ENCODE data around the gene DCDC2.
"Not testable (repeated sequence)": the region's sequence is repeated elsewhere in the genome, so short reads cannot be mapped to it uniquely, and the experiment has no call there.

The DCDC2 gene

DNA sequence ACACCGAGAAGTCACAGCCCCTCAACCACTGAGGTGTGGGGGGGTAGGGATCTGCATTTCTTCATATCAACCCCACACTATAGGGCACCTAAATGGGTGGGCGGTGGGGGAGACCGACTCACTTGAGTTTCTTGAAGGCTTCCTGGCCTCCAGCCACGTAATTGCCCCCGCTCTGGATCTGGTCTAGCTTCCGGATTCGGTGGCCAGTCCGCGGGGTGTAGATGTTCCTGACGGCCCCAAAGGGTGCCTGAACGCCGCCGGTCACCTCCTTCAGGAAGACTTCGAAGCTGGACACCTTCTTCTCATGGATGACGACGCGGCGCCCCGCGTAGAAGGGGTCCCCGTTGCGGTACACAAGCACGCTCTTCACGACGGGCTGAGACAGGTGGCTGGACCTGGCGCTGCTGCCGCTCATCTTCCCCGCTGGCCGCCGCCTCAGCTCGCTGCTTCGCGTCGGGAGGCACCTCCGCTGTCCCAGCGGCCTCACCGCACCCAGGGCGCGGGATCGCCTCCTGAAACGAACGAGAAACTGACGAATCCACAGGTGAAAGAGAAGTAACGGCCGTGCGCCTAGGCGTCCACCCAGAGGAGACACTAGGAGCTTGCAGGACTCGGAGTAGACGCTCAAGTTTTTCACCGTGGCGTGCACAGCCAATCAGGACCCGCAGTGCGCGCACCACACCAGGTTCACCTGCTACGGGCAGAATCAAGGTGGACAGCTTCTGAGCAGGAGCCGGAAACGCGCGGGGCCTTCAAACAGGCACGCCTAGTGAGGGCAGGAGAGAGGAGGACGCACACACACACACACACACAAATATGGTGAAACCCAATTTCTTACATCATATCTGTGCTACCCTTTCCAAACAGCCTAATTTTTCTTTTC, at the start of gene DCDC2:
Gene DCDC2 (minus strand): TSS at position 724 of the 883 bp plus-strand sequence. CDS start 309 bp downstream, at position 415.
- peak within 1 kb of the TSS; percentile 56 to 61 for H3K4me3 ChIP-seq (ENCODE audit: low read depth in 1 of 2, low read length in 2 of 2)
- no peaks in the 10 kb centered on the region for H3K36me3 ChIP-seq (ENCODE audit: control insufficient read depth in 1 of 2, insufficient read depth in 2 of 2, low read length in 2 of 2)
- no peaks in the 10 kb centered on the region for H3K9me3 ChIP-seq (ENCODE audit: control insufficient read depth in 1 of 2, low read length in 2 of 2)
- H3K9ac ChIP-seq (ENCODE audit: low read depth in 1 of 2, low read length in 2 of 2): no peak within 1 kb of the TSS
- no peak within 1 kb of the TSS for H3K27ac ChIP-seq (ENCODE audit: low read depth, low read length)
- peaks cover 0 to 9% of the 10 kb centered on the region in 2 donors for H3K27me3 ChIP-seq (ENCODE audit: control insufficient read depth in 1 of 2, insufficient read depth in 2 of 2, low read length in 2 of 2)
- H3K4me1 ChIP-seq (ENCODE audit: control insufficient read depth in 1 of 2, insufficient read depth in 2 of 2, low read length in 2 of 2): peaks cover 18 to 19% of the 10 kb centered on the region in 2 donors

- no peak overlapping the region for H3K4me3 ChIP-seq (ENCODE audit: low read depth in 1 of 2, low read length in 2 of 2)
- no peak overlapping the region for H3K9ac ChIP-seq (ENCODE audit: low read depth in 1 of 2, low read length in 2 of 2)
- peaks cover 15 to 19% of the 10 kb centered on the region in 2 donors for H3K4me1 ChIP-seq (ENCODE audit: control insufficient read depth in 1 of 2, insufficient read depth in 2 of 2, low read length in 2 of 2)
- H3K36me3 ChIP-seq (ENCODE audit: control insufficient read depth in 1 of 2, insufficient read depth in 2 of 2, low read length in 2 of 2): peaks cover 16 to 27% of the 10 kb centered on the region in 2 donors
- H3K9me3 ChIP-seq (ENCODE audit: control insufficient read depth in 1 of 2, low read length in 2 of 2): no peaks in the 10 kb centered on the region
- H3K27ac ChIP-seq (ENCODE audit: low read depth, low read length): no peak overlapping the region
- no peaks in the 10 kb centered on the region for H3K27me3 ChIP-seq (ENCODE audit: control insufficient read depth in 1 of 2, insufficient read depth in 2 of 2, low read length in 2 of 2)
Observed at GRCh38 chr6:24405262-24405661, 47.4 kb upstream of the DCDC2 start.

DNA sequence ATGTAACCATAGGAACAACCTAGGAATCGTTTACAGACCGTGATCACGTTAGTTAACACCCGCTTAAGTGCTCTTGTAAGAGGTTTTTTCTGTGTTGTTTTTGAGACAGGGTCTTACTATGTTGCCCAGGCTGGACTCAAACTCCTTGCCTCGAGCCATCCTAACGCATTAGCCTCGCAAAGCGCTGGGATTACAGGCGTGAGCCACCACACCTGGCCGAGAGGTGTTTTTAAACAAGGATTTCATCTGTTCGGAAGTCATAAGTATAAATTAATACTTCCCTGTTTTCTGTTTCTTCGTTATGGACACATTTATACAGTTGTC, 45.6 kb upstream of the DCDC2 start:
- Histone ChIP-seq H3K4me3 (ENCODE audit: low read depth in 1 of 2, low read length in 2 of 2) (peak overlapping the region; percentile 81 to 99), H3K4me1 (ENCODE audit: control insufficient read depth in 1 of 2, insufficient read depth in 2 of 2, low read length in 2 of 2) (peaks cover 15 to 19% of the 10 kb centered on the region in 2 donors), H3K9me3 (ENCODE audit: control insufficient read depth in 1 of 2, low read length in 2 of 2) (no peaks in the 10 kb centered on the region), H3K36me3 (ENCODE audit: control insufficient read depth in 1 of 2, insufficient read depth in 2 of 2, low read length in 2 of 2) (peaks cover 12 to 14% of the 10 kb centered on the region in 2 donors), H3K27me3 (ENCODE audit: control insufficient read depth in 1 of 2, insufficient read depth in 2 of 2, low read length in 2 of 2) (peaks cover 4 to 7% of the 10 kb centered on the region in 2 donors), H3K27ac (ENCODE audit: low read depth, low read length) (peak overlapping the region; percentile 58), H3K9ac (ENCODE audit: low read depth in 1 of 2, low read length in 2 of 2) (peak overlapping the region; percentile 80 to 98)

DNA sequence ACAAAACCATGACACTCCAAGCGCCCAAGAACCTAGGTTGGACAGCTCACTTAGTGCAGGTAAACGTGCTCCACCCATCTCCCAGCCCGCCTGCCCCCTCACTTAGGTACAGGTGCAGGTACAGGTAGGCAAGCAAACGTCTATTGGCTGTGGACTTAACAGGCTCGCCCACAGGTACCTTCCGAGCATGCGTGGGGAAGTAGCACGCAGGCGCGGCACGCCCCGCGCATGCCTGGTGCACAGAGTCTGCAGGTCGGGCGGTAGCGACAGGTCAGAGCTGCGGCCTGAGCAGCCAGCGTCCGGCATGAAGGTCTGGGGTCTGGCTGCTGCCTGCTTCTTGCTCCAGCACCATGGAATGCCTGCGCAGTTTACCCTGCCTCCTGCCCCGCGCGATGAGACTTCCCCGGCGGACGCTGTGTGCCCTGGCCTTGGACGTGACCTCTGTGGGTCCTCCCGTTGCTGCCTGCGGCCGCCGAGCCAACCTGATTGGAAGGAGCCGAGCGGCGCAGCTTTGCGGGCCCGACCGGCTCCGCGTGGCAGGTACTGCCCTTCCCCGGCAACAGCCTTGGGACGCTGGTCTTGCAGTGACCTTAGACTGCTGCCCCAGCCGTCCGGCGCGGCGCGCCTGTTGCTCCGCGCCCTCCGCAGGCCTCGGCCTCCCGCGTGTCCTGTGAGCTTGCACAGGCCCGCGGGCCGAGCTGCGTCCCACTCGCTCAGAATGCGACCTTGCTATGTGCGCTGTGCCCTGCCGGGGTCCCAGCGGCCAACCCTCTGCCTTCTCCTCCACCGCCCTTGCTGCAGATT, 45.0 kb upstream of the DCDC2 start, which contains the start of gene MRS2:
Gene MRS2 (plus strand): TSS at position 240 of the 804 bp plus-strand sequence. CDS start 111 bp downstream, at position 351.
- H3K27ac ChIP-seq (ENCODE audit: low read depth, low read length): peak within 1 kb of the TSS; percentile 58

GRCh38 chr6:24401458-24401857, 43.6 kb upstream of the DCDC2 start:
- Histone ChIP-seq H3K4me3 (ENCODE audit: low read depth in 1 of 2, low read length in 2 of 2) (no peak overlapping the region), H3K27me3 (ENCODE audit: control insufficient read depth in 1 of 2, insufficient read depth in 2 of 2, low read length in 2 of 2) (peaks cover 4 to 7% of the 10 kb centered on the region in 2 donors), H3K27ac (ENCODE audit: low read depth, low read length) (no peak overlapping the region), H3K36me3 (ENCODE audit: control insufficient read depth in 1 of 2, insufficient read depth in 2 of 2, low read length in 2 of 2) (peaks cover 0 to 6% of the 10 kb centered on the region in 2 donors), H3K4me1 (ENCODE audit: control insufficient read depth in 1 of 2, insufficient read depth in 2 of 2, low read length in 2 of 2) (peaks cover 15 to 19% of the 10 kb centered on the region in 2 donors), H3K9ac (ENCODE audit: low read depth in 1 of 2, low read length in 2 of 2) (no peak overlapping the region), H3K9me3 (ENCODE audit: control insufficient read depth in 1 of 2, low read length in 2 of 2) (no peaks in the 10 kb centered on the region)

More for the DNA sequence above, 45.0 kb upstream of the DCDC2 start, which contains the start of gene MRS2:
- Histone ChIP-seq H3K9me3 (ENCODE audit: control insufficient read depth in 1 of 2, low read length in 2 of 2) (no peaks in the 10 kb centered on the region), H3K27me3 (ENCODE audit: control insufficient read depth in 1 of 2, insufficient read depth in 2 of 2, low read length in 2 of 2) (peaks cover 4 to 7% of the 10 kb centered on the region in 2 donors), H3K4me1 (ENCODE audit: control insufficient read depth in 1 of 2, insufficient read depth in 2 of 2, low read length in 2 of 2) (peaks cover 15 to 19% of the 10 kb centered on the region in 2 donors), H3K9ac (ENCODE audit: low read depth in 1 of 2, low read length in 2 of 2) (peak within 1 kb of the TSS; percentile 80 to 98), H3K36me3 (ENCODE audit: control insufficient read depth in 1 of 2, insufficient read depth in 2 of 2, low read length in 2 of 2) (peaks cover 9 to 12% of the 10 kb centered on the region in 2 donors), H3K4me3 (ENCODE audit: low read depth in 1 of 2, low read length in 2 of 2) (peak within 1 kb of the TSS; percentile 81 to 99)

- not testable (repeated sequence) for H3K27ac ChIP-seq (ENCODE audit: low read depth, low read length); H3K27me3 ChIP-seq (ENCODE audit: control insufficient read depth in 1 of 2, insufficient read depth in 2 of 2, low read length in 2 of 2); H3K9ac ChIP-seq (ENCODE audit: low read depth in 1 of 2, low read length in 2 of 2); H3K4me3 ChIP-seq (ENCODE audit: low read depth in 1 of 2, low read length in 2 of 2); H3K9me3 ChIP-seq (ENCODE audit: control insufficient read depth in 1 of 2, low read length in 2 of 2); H3K36me3 ChIP-seq (ENCODE audit: control insufficient read depth in 1 of 2, insufficient read depth in 2 of 2, low read length in 2 of 2)
- peaks cover 12 to 19% of the 10 kb centered on the region in 2 donors for H3K4me1 ChIP-seq (ENCODE audit: control insufficient read depth in 1 of 2, insufficient read depth in 2 of 2, low read length in 2 of 2)
Observed at GRCh38 chr6:24400045-24401039, 42.5 kb upstream of the DCDC2 start.

- Histone ChIP-seq H3K36me3 (ENCODE audit: control insufficient read depth in 1 of 2, insufficient read depth in 2 of 2, low read length in 2 of 2) (no peaks in the 10 kb centered on the region), H3K4me3 (ENCODE audit: low read depth in 1 of 2, low read length in 2 of 2) (no peak overlapping the region), H3K27me3 (ENCODE audit: control insufficient read depth in 1 of 2, insufficient read depth in 2 of 2, low read length in 2 of 2) (peaks cover 4 to 7% of the 10 kb centered on the region in 2 donors), H3K4me1 (ENCODE audit: control insufficient read depth in 1 of 2, insufficient read depth in 2 of 2, low read length in 2 of 2) (peaks cover 0 to 5% of the 10 kb centered on the region in 2 donors), H3K27ac (ENCODE audit: low read depth, low read length) (no peak overlapping the region), H3K9me3 (ENCODE audit: control insufficient read depth in 1 of 2, low read length in 2 of 2) (no peaks in the 10 kb centered on the region), H3K9ac (ENCODE audit: low read depth in 1 of 2, low read length in 2 of 2) (no peak overlapping the region)
Observed at GRCh38 chr6:24397631-24398030, 39.8 kb upstream of the DCDC2 start.

DNA sequence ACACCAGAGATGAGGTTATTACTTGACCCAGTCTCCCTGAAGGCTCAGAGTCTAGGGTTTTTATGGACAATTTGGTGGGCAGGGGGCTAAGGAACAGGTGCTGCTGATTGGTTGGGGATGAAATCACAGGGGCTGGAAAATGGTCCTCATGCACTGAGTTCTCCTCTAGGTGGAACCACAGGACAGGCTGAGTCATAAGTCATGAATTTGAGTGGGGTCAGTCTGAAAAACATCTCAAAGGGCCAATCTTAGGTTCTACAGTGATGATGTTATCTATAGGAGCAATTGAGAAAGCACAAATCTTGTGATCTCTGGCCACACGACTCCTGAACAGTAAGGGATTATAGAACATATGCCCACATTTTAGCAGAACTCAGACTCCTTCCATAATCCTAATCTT, 39.0 kb upstream of the DCDC2 start:
- no peak overlapping the region for H3K9ac ChIP-seq (ENCODE audit: low read depth in 1 of 2, low read length in 2 of 2)
- no peaks in the 10 kb centered on the region for H3K36me3 ChIP-seq (ENCODE audit: control insufficient read depth in 1 of 2, insufficient read depth in 2 of 2, low read length in 2 of 2)
- H3K27ac ChIP-seq (ENCODE audit: low read depth, low read length): no peak overlapping the region
- H3K27me3 ChIP-seq (ENCODE audit: control insufficient read depth in 1 of 2, insufficient read depth in 2 of 2, low read length in 2 of 2): peaks cover 4 to 7% of the 10 kb centered on the region in 2 donors
- H3K4me3 ChIP-seq (ENCODE audit: low read depth in 1 of 2, low read length in 2 of 2): no peak overlapping the region
- H3K9me3 ChIP-seq (ENCODE audit: control insufficient read depth in 1 of 2, low read length in 2 of 2): no peaks in the 10 kb centered on the region
- H3K4me1 ChIP-seq (ENCODE audit: control insufficient read depth in 1 of 2, insufficient read depth in 2 of 2, low read length in 2 of 2): no peaks in the 10 kb centered on the region

- H3K36me3 ChIP-seq (ENCODE audit: control insufficient read depth in 1 of 2, insufficient read depth in 2 of 2, low read length in 2 of 2): no peaks in the 10 kb centered on the region
- no peak overlapping the region for H3K27ac ChIP-seq (ENCODE audit: low read depth, low read length)
- H3K9ac ChIP-seq (ENCODE audit: low read depth in 1 of 2, low read length in 2 of 2): no peak overlapping the region
- H3K4me1 ChIP-seq (ENCODE audit: control insufficient read depth in 1 of 2, insufficient read depth in 2 of 2, low read length in 2 of 2): no peaks in the 10 kb centered on the region
- H3K9me3 ChIP-seq (ENCODE audit: control insufficient read depth in 1 of 2, low read length in 2 of 2): no peaks in the 10 kb centered on the region
- peaks cover 3 to 7% of the 10 kb centered on the region in 2 donors for H3K27me3 ChIP-seq (ENCODE audit: control insufficient read depth in 1 of 2, insufficient read depth in 2 of 2, low read length in 2 of 2)
- no peak overlapping the region for H3K4me3 ChIP-seq (ENCODE audit: low read depth in 1 of 2, low read length in 2 of 2)
Observed at GRCh38 chr6:24394780-24395437, 37.0 kb upstream of the DCDC2 start.
